SK-N-SH (cell line): ENCODE data around the gene PCDHGA1. TPM values are rescaled to one million over a fixed set of nuclear protein-coding genes. Genes with fewer than 3 reads are reported as not detected.

Source experiments
- CTCF ChIA-PET: fragments of 300-600, 350-600 bp; formaldehyde crosslinking; extraction: SDS; loops from one replicate; lab custom pipeline; 2021; lab: Yijun Ruan, JAX
- POLR2A ChIA-PET: fragments of 350-600 bp; sonication (Branson Sonifier 250); formaldehyde crosslinking; extraction: SDS; loops from one replicate; lab custom pipeline; 2020; ENCODE audit warnings: antibody characterized with exemption, inconsistent platforms; lab: Yijun Ruan, JAX
- DNase-seq: peaks from one replicate; pipeline ENCODE4 v3.0.0; 2012
- H2AFZ ChIP-seq: fragments of 200-600 bp; sonication (generic); 2 replicates; pipeline ENCODE4 v1.8.1; 2016; ENCODE audit warnings: antibody characterized with exemption, mild to moderate bottlenecking, low read depth
- H3F3A ChIP-seq: fragments of 200-600 bp; sonication (generic); replicated peaks from 2 replicates; pipeline ENCODE3; 2016; ENCODE audit warnings: antibody characterized with exemption, mild to moderate bottlenecking; ENCODE audit not compliant: insufficient read depth
- H3K27ac ChIP-seq, 2 experiments: fragments of 200-500 bp in 1 of 2; fragments of 200-600 bp in 1 of 2; sonication (Bioruptor generic) in 1 of 2; sonication (generic), shearing (Covaris generic) in 1 of 2; 2 replicates each; pipeline versions ENCODE4 v1.5.1 to v1.6.1; 2014 to 2016; ENCODE audit warnings: low read depth in 2 of 2, inconsistent platforms in 1 of 2, low read length in 1 of 2, mild to moderate bottlenecking in 1 of 2, mixed read lengths in 1 of 2
- H3K27me3 ChIP-seq: fragments of 200-600 bp; sonication (generic), shearing (Covaris generic); 2 replicates; pipeline ENCODE4 v1.6.1; 2016; ENCODE audit warnings: mixed run types; ENCODE audit not compliant: insufficient read depth
- H3K36me3 ChIP-seq, 2 experiments: fragments of 200-500 bp in 1 of 2; fragments of 200-600 bp in 1 of 2; sonication (Bioruptor generic) in 1 of 2; sonication (generic) in 1 of 2; replicated peaks in 1 of 2; 2 replicates each; pipeline versions ENCODE3 to v1.5.1; 2014 to 2016; ENCODE audit warnings: low read length in 1 of 2, mild to moderate bottlenecking in 1 of 2; ENCODE audit not compliant: insufficient read depth in 2 of 2, control insufficient read depth in 1 of 2
- H3K4me1 ChIP-seq, 2 experiments: fragments of 200-500 bp in 1 of 2; fragments of 200-600 bp in 1 of 2; sonication (Bioruptor generic) in 1 of 2; sonication (generic), shearing (Covaris generic) in 1 of 2; 2 replicates each; pipeline versions ENCODE4 v1.5.1 to v1.6.1; 2014 to 2016; ENCODE audit warnings: low read depth in 1 of 2, low read length in 1 of 2, mixed run types in 1 of 2; ENCODE audit not compliant: insufficient read depth in 2 of 2, control insufficient read depth in 1 of 2
- H3K4me2 ChIP-seq: fragments of 200-600 bp; sonication (generic), shearing (Covaris generic); 2 replicates; pipeline ENCODE4 v1.6.1; 2017; ENCODE audit warnings: mixed run types
- H3K4me3 ChIP-seq, 2 experiments: fragments of 200-500 bp in 1 of 2; fragments of 200-600 bp in 1 of 2; sonication (Bioruptor generic) in 1 of 2; sonication (generic), shearing (Covaris generic) in 1 of 2; 2 replicates each; pipeline versions ENCODE4 v1.5.1 to v1.8.1; 2014 to 2016; ENCODE audit warnings: low read depth in 2 of 2, inconsistent platforms in 1 of 2, low read length in 1 of 2, mild to moderate bottlenecking in 1 of 2, mixed read lengths in 1 of 2, moderate library complexity in 1 of 2
- H3K79me2 ChIP-seq: fragments of 200-600 bp; sonication (generic); 2 replicates; pipeline ENCODE4 v1.8.1; 2017; ENCODE audit warnings: mild to moderate bottlenecking; ENCODE audit not compliant: insufficient read depth
- H3K9ac ChIP-seq: fragments of 200-600 bp; sonication (generic); 2 replicates; pipeline ENCODE4 v1.6.1; 2017; ENCODE audit warnings: mixed run types
- H3K9me2 ChIP-seq: fragments of 200-600 bp; sonication (generic); 2 replicates; pipeline ENCODE4 v1.6.1; 2017; ENCODE audit warnings: mixed run types
- H3K9me3 ChIP-seq: fragments of 200-600 bp; sonication (generic); 2 replicates; pipeline ENCODE4 v1.6.1; 2017; ENCODE audit warnings: mixed run types, mild to moderate bottlenecking, moderate library complexity
- H4K20me1 ChIP-seq: fragments of 200-600 bp; sonication (generic); 2 replicates; pipeline ENCODE4 v1.6.1; 2017; ENCODE audit warnings: mild to moderate bottlenecking, mixed run types; ENCODE audit not compliant: insufficient read depth
- CHD2 ChIP-seq: fragments of 150-350 bp; IDR thresholded peaks from 2 replicates; pipeline ENCODE4 v1.6.1; 2018; ENCODE audit warnings: low read length; ENCODE audit not compliant: partially characterized antibody
- EP300 ChIP-seq, 2 experiments: IDR thresholded peaks; 2 replicates each; pipeline versions ENCODE4 v1.4.0 to v1.6.1; 2012; ENCODE audit warnings: borderline replicate concordance in 1 of 2, low read depth in 1 of 2, low read length in 1 of 2
- FOXM1 ChIP-seq: IDR thresholded peaks from 2 replicates; pipeline ENCODE4 v1.4.0; 2012; ENCODE audit warnings: low read depth, mild to moderate bottlenecking
- GATA2 ChIP-seq: sonication (generic); formaldehyde crosslinking; IDR thresholded peaks from 2 replicates; pipeline ENCODE4 v1.5.0; 2020; ENCODE audit warnings: mild to moderate bottlenecking, missing genetic modification reagents
- MEF2A ChIP-seq: IDR thresholded peaks from 2 replicates; pipeline ENCODE4 v1.4.0; 2012; ENCODE audit warnings: low read depth, borderline replicate concordance
- RAD21 ChIP-seq: IDR thresholded peaks from 2 replicates; pipeline ENCODE4 v1.6.1; 2012; ENCODE audit warnings: mild to moderate bottlenecking, low read length
- SIN3A ChIP-seq: IDR thresholded peaks from 2 replicates; pipeline ENCODE4 v1.6.1; 2012; ENCODE audit warnings: low read depth, mild to moderate bottlenecking, low read length, moderate library complexity, borderline replicate concordance
- TEAD4 ChIP-seq: IDR thresholded peaks from 2 replicates; pipeline ENCODE4 v1.4.0; 2012; ENCODE audit warnings: mild to moderate bottlenecking, borderline replicate concordance; ENCODE audit not compliant: insufficient read depth
- YY1 ChIP-seq: IDR thresholded peaks from 2 replicates; pipeline ENCODE4 v1.4.0; 2012; ENCODE audit warnings: low read depth, mild to moderate bottlenecking
- WGBS: methylation state at CpG from one replicate; pipeline ENCODE4 v1.1.6; 2017; ENCODE audit warnings: low lambda C conversion rate; 5-methylcytosine and 5-hydroxymethylcytosine counted together
- polyA plus RNA-seq, 3 experiments: library from polyadenylated mRNA; depleted of rRNA; stranded (reverse); fragments of >200 nt; gene quantifications; 2 replicates each; pipeline ENCODE4 v1.2.3, GENCODE V29; 2012
- TF ChIP-seq, protein P1 (sequence below): IDR thresholded peaks from 2 replicates; pipeline ENCODE4; 2012
- TF ChIP-seq, protein P2 (sequence below): IDR thresholded peaks from 2 replicates; pipeline ENCODE4 v1.4.0; 2012; ENCODE audit warnings: low read depth
- TF ChIP-seq, protein P3 (sequence below): fragments of 200-600 bp; sonication (generic); IDR thresholded peaks from 2 replicates; pipeline ENCODE4 v1.6.1; 2017; ENCODE audit warnings: antibody characterized with exemption, mild to moderate bottlenecking, moderate library complexity

PCDHGA1 gene
- polyA plus RNA-seq, 1 of the 3 experiments (the other 2 are of a cell fraction): 1.2 TPM

DNA sequence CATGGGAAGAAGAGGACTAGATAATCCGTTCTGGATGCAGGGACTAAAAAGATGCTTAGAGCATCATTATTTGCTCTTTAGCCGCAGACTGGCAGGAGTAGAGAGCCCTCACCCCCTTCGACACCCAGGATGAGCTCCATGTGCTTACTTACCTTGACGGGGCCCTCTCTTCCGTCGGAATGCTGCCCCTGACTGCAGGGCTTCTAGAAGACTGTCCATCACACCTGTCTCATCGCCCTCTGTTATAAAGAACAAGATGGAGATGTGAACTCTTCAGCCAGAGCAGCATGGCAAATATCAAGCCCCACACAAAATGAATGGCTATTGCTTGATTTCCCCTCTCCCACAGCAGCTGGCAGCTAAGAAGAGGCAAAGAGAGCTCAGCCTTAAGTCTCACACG is 193.7 kb downstream of the PCDHGA1 start:
- POLR2A ChIA-PET: interaction anchor here (0.8 to 1.8 kb wide), 9 partner anchors 9 to 106 kb away, joined by 3 to 7 read pairs (median 6); partner anchors contain the start of genes PCDHGB7, PCDHGC3 and PCDHGC4

More for the DNA sequence above, 193.7 kb downstream of the PCDHGA1 start:
- no peak for TF ChIP-seq GATA2 (CRISPR knock-in tag)
- TF ChIP-seq YY1: no peak
- TF ChIP-seq RAD21: no peak
- TF ChIP-seq, protein P1, sequence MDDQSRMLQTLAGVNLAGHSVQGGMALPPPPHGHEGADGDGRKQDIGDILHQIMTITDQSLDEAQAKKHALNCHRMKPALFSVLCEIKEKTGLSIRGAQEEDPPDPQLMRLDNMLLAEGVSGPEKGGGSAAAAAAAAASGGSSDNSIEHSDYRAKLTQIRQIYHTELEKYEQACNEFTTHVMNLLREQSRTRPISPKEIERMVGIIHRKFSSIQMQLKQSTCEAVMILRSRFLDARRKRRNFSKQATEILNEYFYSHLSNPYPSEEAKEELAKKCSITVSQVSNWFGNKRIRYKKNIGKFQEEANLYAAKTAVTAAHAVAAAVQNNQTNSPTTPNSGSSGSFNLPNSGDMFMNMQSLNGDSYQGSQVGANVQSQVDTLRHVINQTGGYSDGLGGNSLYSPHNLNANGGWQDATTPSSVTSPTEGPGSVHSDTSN: no peak
- no peak for TF ChIP-seq TEAD4
- TF ChIP-seq FOXM1: no peak
- TF ChIP-seq, protein P2, sequence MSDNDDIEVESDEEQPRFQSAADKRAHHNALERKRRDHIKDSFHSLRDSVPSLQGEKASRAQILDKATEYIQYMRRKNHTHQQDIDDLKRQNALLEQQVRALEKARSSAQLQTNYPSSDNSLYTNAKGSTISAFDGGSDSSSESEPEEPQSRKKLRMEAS: no peak
- TF ChIP-seq MEF2A: no peak
- TF ChIP-seq SIN3A: no peak
- TF ChIP-seq, protein P3, sequence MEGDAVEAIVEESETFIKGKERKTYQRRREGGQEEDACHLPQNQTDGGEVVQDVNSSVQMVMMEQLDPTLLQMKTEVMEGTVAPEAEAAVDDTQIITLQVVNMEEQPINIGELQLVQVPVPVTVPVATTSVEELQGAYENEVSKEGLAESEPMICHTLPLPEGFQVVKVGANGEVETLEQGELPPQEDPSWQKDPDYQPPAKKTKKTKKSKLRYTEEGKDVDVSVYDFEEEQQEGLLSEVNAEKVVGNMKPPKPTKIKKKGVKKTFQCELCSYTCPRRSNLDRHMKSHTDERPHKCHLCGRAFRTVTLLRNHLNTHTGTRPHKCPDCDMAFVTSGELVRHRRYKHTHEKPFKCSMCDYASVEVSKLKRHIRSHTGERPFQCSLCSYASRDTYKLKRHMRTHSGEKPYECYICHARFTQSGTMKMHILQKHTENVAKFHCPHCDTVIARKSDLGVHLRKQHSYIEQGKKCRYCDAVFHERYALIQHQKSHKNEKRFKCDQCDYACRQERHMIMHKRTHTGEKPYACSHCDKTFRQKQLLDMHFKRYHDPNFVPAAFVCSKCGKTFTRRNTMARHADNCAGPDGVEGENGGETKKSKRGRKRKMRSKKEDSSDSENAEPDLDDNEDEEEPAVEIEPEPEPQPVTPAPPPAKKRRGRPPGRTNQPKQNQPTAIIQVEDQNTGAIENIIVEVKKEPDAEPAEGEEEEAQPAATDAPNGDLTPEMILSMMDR: no peak
- TF ChIP-seq EP300 (IDR thresholded peaks at IDR 0.05; ENCODE audit: borderline replicate concordance in 1 of 2, low read depth in 1 of 2, low read length in 1 of 2): no peak
- TF ChIP-seq CHD2: no peak
- TF ChIP-seq, all 33 proteins: peak for 0
- no peak for DNase-seq
- Histone ChIP-seq H3F3A (peaks cover 58% of the 10 kb centered on the region), H4K20me1 (no peaks in the 10 kb centered on the region), H3K27ac (peak overlapping the region; percentile 99 to 100), H3K4me1 (peaks cover 32 to 61% of the 10 kb centered on the region in 2 experiments), H3K4me3 (0 out of 4 replicates have a peak overlapping the region, but pooled peaks of 1 of the 2 experiments have one; percentile 52), H3K4me2 (peak overlapping the region; percentile 85), H3K9ac (peak overlapping the region; percentile 36; the same call in 1 of the 2 replicates), H3K9me3 (no peaks in the 10 kb centered on the region), H3K9me2 (no peaks in the 10 kb centered on the region), H3K36me3 (peaks cover 21 to 37% of the 10 kb centered on the region in 2 experiments), H3K79me2 (peaks cover 18% of the 10 kb centered on the region), H3K27me3 (no peaks in the 10 kb centered on the region), H2AFZ (no peak overlapping the region)
- WGBS: 96% methylated on average over 8 of the region's 8 CpGs
- CTCF ChIA-PET: interaction anchor here (0.7 to 13.1 kb wide), 50 partner anchors 10 to 307 kb away, joined by 3 to 191 read pairs (median 4); partner anchors contain the start of genes PCDHB14, PCDHGA10, PCDHGA11 and PCDHGA2
